Activated CD8-positive, alpha-beta T cell treated with anti-CD3 and anti-CD28 coated beads for 36 hours (primary cell): ENCODE measurements around the gene NABP1. TPM values are rescaled to one million over a fixed set of nuclear protein-coding genes. Genes with fewer than 3 reads are reported as not detected.

Source experiments
- ATAC-seq: fragments of 200-7000 bp; cut with Tn5 transposase; one replicate; pipeline ENCODE4 v1.10.0; 2021; ENCODE audit warnings: mild to moderate bottlenecking, moderate library complexity
- CTCF ChIA-PET: fragments of 350-600 bp; sonication (Branson Sonifier 250); formaldehyde crosslinking; loops from one replicate; lab custom pipeline; 2021; ENCODE audit warnings: antibody characterized with exemption; lab: Charles Lee
- POLR2A ChIA-PET: fragments of 350-600 bp; sonication (Branson Sonifier 250); formaldehyde crosslinking; loops from one replicate; lab custom pipeline; 2021; ENCODE audit warnings: antibody characterized with exemption; lab: Charles Lee
- DNase-seq: peaks from one replicate; pipeline ENCODE4 v3.0.0-alpha.2; 2020
- H3K27ac Mint-ChIP-seq: one replicate; pipeline ENCODE4 v1.8.0; 2021; ENCODE audit warnings: mild to moderate bottlenecking, mixed read lengths
- H3K27me3 Mint-ChIP-seq: one replicate; pipeline ENCODE4 v1.8.0; 2021; ENCODE audit warnings: mixed read lengths
- H3K36me3 Mint-ChIP-seq: one replicate; pipeline ENCODE4 v1.8.0; 2021; ENCODE audit warnings: low read depth, mixed read lengths
- H3K4me1 Mint-ChIP-seq: one replicate; pipeline ENCODE4 v1.8.0; 2021; ENCODE audit warnings: low read depth, mixed read lengths
- H3K4me3 Mint-ChIP-seq: one replicate; pipeline ENCODE4 v1.8.0; 2021; ENCODE audit warnings: mild to moderate bottlenecking, moderate library complexity, mixed read lengths
- H3K9me3 Mint-ChIP-seq: one replicate; pipeline ENCODE4 v1.8.0; 2021; ENCODE audit warnings: mixed read lengths
- CTCF ChIP-seq: fragments of 200-600 bp; IDR thresholded peaks from one replicate; pipeline ENCODE4 v1.8.0; 2022; ENCODE audit warnings: antibody characterized with exemption, mild to moderate bottlenecking
- intact Hi-C: fragments of 100-400 bp; cut with micrococcal nuclease; formaldehyde crosslinking; loops from one replicate; pipeline ENCODE4 v1.10.0; 2022
- total RNA-seq, 2 experiments: library from RNA; stranded (reverse); gene quantifications; one replicate each; pipeline ENCODE4 v1.2.3, GENCODE V29; 2021

The NABP1 gene
- total RNA-seq = 10 to 100 TPM; 30.5 to 31.7 TPM

GRCh38 chr2:191677646-191678436 is at the start of gene NABP1:
NABP1 (plus strand) TSS chr2:191678136; CDS start chr2:191678615, 479 bp downstream.
- peak; percentile 99 for DNase-seq
- no peak for TF ChIP-seq CTCF
- peak within 1 kb of the TSS; percentile 100 for H3K4me3 Mint-ChIP-seq
- peak; percentile 87 for ATAC-seq
- intact Hi-C loops = loop anchor here (2.0 to 5.0 kb wide), 3 partner anchors 41 to 106 kb away; no protein-coding TSS in a partner anchor
- no peaks in the 10 kb centered on the region for H3K27me3 Mint-ChIP-seq
- CTCF ChIA-PET = interaction anchor here (0.9 to 2.4 kb wide), 8 partner anchors 9 to 522 kb away, joined by 3 to 18 read pairs (median 5); no protein-coding TSS in a partner anchor
- POLR2A ChIA-PET = interaction anchor here (0.6 to 4.6 kb wide), 27 partner anchors 9 to 663 kb away, joined by 3 to 54 read pairs (median 6); partner anchors contain the start of gene STAT4
- no peaks in the 10 kb centered on the region for H3K9me3 Mint-ChIP-seq
- H3K27ac Mint-ChIP-seq = peak within 1 kb of the TSS; percentile 99
- peaks cover 37% of the 10 kb centered on the region for H3K36me3 Mint-ChIP-seq
- H3K4me1 Mint-ChIP-seq = peaks cover 53% of the 10 kb centered on the region

GRCh38 chr2:191629001-191629453 is 48.9 kb upstream of the NABP1 start:
- CTCF ChIA-PET = interaction anchor here (0.6 to 1.6 kb wide), 3 partner anchors 9 to 129 kb away, joined by 3 to 6 read pairs (median 4); no protein-coding TSS in a partner anchor
- Mint-ChIP-seq H3K27me3 (no peaks in the 10 kb centered on the region), H3K4me3 (no peak overlapping the region), H3K27ac (no peak overlapping the region), H3K36me3 (peaks cover 9% of the 10 kb centered on the region), H3K4me1 (peaks cover 31% of the 10 kb centered on the region), H3K9me3 (no peaks in the 10 kb centered on the region)
- intact Hi-C loops = no loop called here
- no peak for TF ChIP-seq CTCF
- no peak for ATAC-seq
- no peak for DNase-seq
- POLR2A ChIA-PET = interaction anchor here (2.1 kb wide), 1 partner anchor 56 kb away, joined by 6 read pairs; no protein-coding TSS in a partner anchor

- no peak overlapping the region for H3K4me3 Mint-ChIP-seq
- ChIA-PET POLR2A (interaction anchor here (1.0 kb wide), 1 partner anchor 46 kb away, joined by 3 read pairs; no protein-coding TSS in a partner anchor), CTCF (interaction anchor here (0.8 to 0.9 kb wide), 2 partner anchors 10 to 64 kb away, joined by 3 read pairs; no protein-coding TSS in a partner anchor)
- H3K4me1 Mint-ChIP-seq = peaks cover 21% of the 10 kb centered on the region
- ATAC-seq = no peak
- H3K9me3 Mint-ChIP-seq = no peaks in the 10 kb centered on the region
- no peak for TF ChIP-seq CTCF
- intact Hi-C loops = no loop called here
- H3K27me3 Mint-ChIP-seq = no peaks in the 10 kb centered on the region
- no peak overlapping the region for H3K27ac Mint-ChIP-seq
- no peak for DNase-seq
- peaks cover 1% of the 10 kb centered on the region for H3K36me3 Mint-ChIP-seq
These were observed 47.8 kb upstream of the NABP1 start for GRCh38 chr2:191629976-191630712.

GRCh38 chr2:191631754-191632153 is 46.2 kb upstream of the NABP1 start:
- Mint-ChIP-seq H3K4me1 (peaks cover 27% of the 10 kb centered on the region), H3K9me3 (no peaks in the 10 kb centered on the region), H3K4me3 (no peak overlapping the region), H3K36me3 (no peaks in the 10 kb centered on the region), H3K27ac (no peak overlapping the region), H3K27me3 (no peaks in the 10 kb centered on the region)
- ChIA-PET CTCF (interaction anchor here (1.1 to 1.3 kb wide), 2 partner anchors 65 to 78 kb away, joined by 3 to 5 read pairs; no protein-coding TSS in a partner anchor), POLR2A (no interaction called here)
- intact Hi-C loops = no loop called here
- no peak for DNase-seq
- no peak for ATAC-seq
- no peak for TF ChIP-seq CTCF
